Lower leg skin (tissue), 3 donors: ENCODE data around the gene IFNAR2.

Experiments
- CTCF ChIP-seq, 3 donors: fragments of 450-650 bp; IDR thresholded peaks; one replicate each; pipeline ENCODE4 v1.5.1; 2016; ENCODE audit warnings: antibody characterized with exemption in 3 of 3, mild to moderate bottlenecking in 3 of 3, moderate library complexity in 2 of 3
- POLR2A ChIP-seq, 2 donors: fragments of 450-650 bp; IDR thresholded peaks; one replicate each; pipeline ENCODE4 v1.6.1; 2016 to 2017; ENCODE audit warnings: antibody characterized with exemption in 2 of 2, mild to moderate bottlenecking in 1 of 2, moderate library complexity in 1 of 2

- TF ChIP-seq CTCF (IDR thresholded peaks at IDR 0.05) (no peak), POLR2A (IDR thresholded peaks at IDR 0.05) (no peak)
Measured at GRCh38 chr21:33270986-33271385, 41.2 kb downstream of the IFNAR2 start.
